ENCODE data around the gene ACOT7.

DNA sequence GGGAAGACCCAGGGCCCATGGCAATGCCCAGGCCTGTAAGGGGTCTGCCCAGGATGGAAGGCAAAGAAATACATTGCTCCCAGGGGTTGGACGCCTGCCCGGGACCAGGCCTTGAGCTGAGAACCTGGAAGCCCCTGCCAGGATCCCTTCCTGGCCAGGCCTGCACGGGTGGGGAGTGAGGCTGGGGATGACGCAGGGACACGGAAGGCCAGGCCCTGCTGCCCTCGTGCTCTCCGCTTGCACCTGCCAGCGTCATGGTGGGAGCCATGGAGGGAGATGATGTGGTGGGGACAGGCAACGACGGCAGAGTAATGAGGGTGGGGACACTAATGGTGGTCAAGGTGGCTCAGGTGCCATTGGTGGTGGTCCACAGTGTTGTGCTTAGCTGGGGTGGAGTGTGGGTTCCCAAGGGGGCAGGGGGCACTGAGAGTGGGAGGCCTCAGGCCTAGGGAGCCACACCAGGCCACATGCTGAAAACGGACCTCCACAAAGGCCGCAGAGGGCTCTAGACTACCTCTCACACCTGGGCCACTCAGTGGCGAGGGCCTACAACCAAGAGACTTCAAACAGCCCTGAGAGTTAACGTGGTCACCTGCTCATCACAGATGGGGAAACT lies 145.3 kb downstream of the ACOT7 start:
- TF ChIP-seq, protein P1, sequence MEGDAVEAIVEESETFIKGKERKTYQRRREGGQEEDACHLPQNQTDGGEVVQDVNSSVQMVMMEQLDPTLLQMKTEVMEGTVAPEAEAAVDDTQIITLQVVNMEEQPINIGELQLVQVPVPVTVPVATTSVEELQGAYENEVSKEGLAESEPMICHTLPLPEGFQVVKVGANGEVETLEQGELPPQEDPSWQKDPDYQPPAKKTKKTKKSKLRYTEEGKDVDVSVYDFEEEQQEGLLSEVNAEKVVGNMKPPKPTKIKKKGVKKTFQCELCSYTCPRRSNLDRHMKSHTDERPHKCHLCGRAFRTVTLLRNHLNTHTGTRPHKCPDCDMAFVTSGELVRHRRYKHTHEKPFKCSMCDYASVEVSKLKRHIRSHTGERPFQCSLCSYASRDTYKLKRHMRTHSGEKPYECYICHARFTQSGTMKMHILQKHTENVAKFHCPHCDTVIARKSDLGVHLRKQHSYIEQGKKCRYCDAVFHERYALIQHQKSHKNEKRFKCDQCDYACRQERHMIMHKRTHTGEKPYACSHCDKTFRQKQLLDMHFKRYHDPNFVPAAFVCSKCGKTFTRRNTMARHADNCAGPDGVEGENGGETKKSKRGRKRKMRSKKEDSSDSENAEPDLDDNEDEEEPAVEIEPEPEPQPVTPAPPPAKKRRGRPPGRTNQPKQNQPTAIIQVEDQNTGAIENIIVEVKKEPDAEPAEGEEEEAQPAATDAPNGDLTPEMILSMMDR (IDR thresholded peaks at IDR 0.05), result no peak
- TF ChIP-seq EZH2 (IDR thresholded peaks at IDR 0.05; ENCODE audit: borderline replicate concordance, insufficient read depth, low read depth, low read length, poor library complexity, severe bottlenecking), result no peak
